ENCODE results near the gene COG2. TPM values are rescaled to one million over a fixed set of nuclear protein-coding genes. Genes with fewer than 3 reads are reported as not detected.

Gene COG2
- total RNA-seq, 1 experiment from 2014 or later: 46.9 TPM

- no peaks in the 10 kb centered on the region for H3K27me3 ChIP-seq (replicated peaks; ENCODE audit: control insufficient read depth, insufficient read depth, low read length)
- no peaks in the 10 kb centered on the region; the same call in 1 of the 2 replicates for H3K4me1 ChIP-seq
- no peaks in the 10 kb centered on the region for H3K9me3 ChIP-seq
- H3K4me3 ChIP-seq (ENCODE audit: low read depth, low read length): no peak overlapping the region
- ChIA-PET POLR2A (no interaction called here), CTCF (no interaction called here)
- no peak overlapping the region for H3K4me3 Mint-ChIP-seq (ENCODE audit: unreplicated experiment)
- peaks cover 6% of the 10 kb centered on the region for H3K4me1 Mint-ChIP-seq (ENCODE audit: low read depth, unreplicated experiment)
- no peaks in the 10 kb centered on the region for H3K36me3 ChIP-seq (ENCODE audit: control insufficient read depth, insufficient read depth, low read length)
- H3K27ac Mint-ChIP-seq (ENCODE audit: unreplicated experiment): no peak overlapping the region
- no peaks in the 10 kb centered on the region for H3K9me3 Mint-ChIP-seq (ENCODE audit: unreplicated experiment)
- intact Hi-C loops (cut with micrococcal nuclease; ENCODE audit: unreplicated experiment): no loop called here
- no peaks in the 10 kb centered on the region for H3K36me3 Mint-ChIP-seq (ENCODE audit: insufficient read depth, unreplicated experiment)
- BruUV-seq (replicated peaks): no TSS peak
- no peak for DNase-seq
- TF ChIP-seq CTCF (IDR thresholded peaks at IDR 0.05; ENCODE audit: insufficient read depth in 1 of 2, low read depth in 1 of 2, low read length in 1 of 2, severe bottlenecking in 1 of 2, unreplicated experiment in 1 of 2): no peak
- no peaks in the 10 kb centered on the region for H3K27me3 Mint-ChIP-seq (ENCODE audit: insufficient read depth, unreplicated experiment)
Observed at GRCh38 chr1:230636575-230637148, 5.6 kb upstream of the COG2 start.

GRCh38 chr1:230639714-230640209, 2.5 kb upstream of the COG2 start:
- Mint-ChIP-seq H3K27ac (ENCODE audit: unreplicated experiment) (no peak overlapping the region), H3K27me3 (ENCODE audit: insufficient read depth, unreplicated experiment) (no peaks in the 10 kb centered on the region), H3K36me3 (ENCODE audit: insufficient read depth, unreplicated experiment) (peaks cover 4% of the 10 kb centered on the region), H3K4me3 (ENCODE audit: unreplicated experiment) (no peak overlapping the region), H3K9me3 (ENCODE audit: unreplicated experiment) (no peaks in the 10 kb centered on the region), H3K4me1 (ENCODE audit: low read depth, unreplicated experiment) (peaks cover 13% of the 10 kb centered on the region)
- Histone ChIP-seq H3K36me3 (ENCODE audit: control insufficient read depth, insufficient read depth, low read length) (no peaks in the 10 kb centered on the region), H3K27me3 (replicated peaks; ENCODE audit: control insufficient read depth, insufficient read depth, low read length) (no peaks in the 10 kb centered on the region), H3K9me3 (no peaks in the 10 kb centered on the region), H3K4me3 (ENCODE audit: low read depth, low read length) (no peak overlapping the region), H3K4me1 (peaks cover 10% of the 10 kb centered on the region)
- peak in 1 of 2 experiments; percentile 33 for DNase-seq
- CTCF ChIA-PET: interaction anchor here (2.7 kb wide), 1 partner anchor 133 kb away, joined by 6 read pairs; no protein-coding TSS in a partner anchor
- no TSS peak for BruUV-seq (replicated peaks)
- POLR2A ChIA-PET: no interaction called here
- intact Hi-C loops (cut with micrococcal nuclease; ENCODE audit: unreplicated experiment): no loop called here
- no peak for TF ChIP-seq CTCF (IDR thresholded peaks at IDR 0.05; ENCODE audit: insufficient read depth in 1 of 2, low read depth in 1 of 2, low read length in 1 of 2, severe bottlenecking in 1 of 2, unreplicated experiment in 1 of 2)

- intact Hi-C loops (cut with micrococcal nuclease; ENCODE audit: unreplicated experiment): no loop called here
- no peaks in the 10 kb centered on the region for H3K27me3 Mint-ChIP-seq (ENCODE audit: insufficient read depth, unreplicated experiment)
- DNase-seq: no peak
- H3K27me3 ChIP-seq (replicated peaks; ENCODE audit: control insufficient read depth, insufficient read depth, low read length): no peaks in the 10 kb centered on the region
- H3K27ac Mint-ChIP-seq (ENCODE audit: unreplicated experiment): no peak overlapping the region
- ChIA-PET CTCF (interaction anchor here (0.7 to 3.0 kb wide), 3 partner anchors 92 to 132 kb away, joined by 3 to 25 read pairs (median 5); no protein-coding TSS in a partner anchor), POLR2A (no interaction called here)
- H3K9me3 ChIP-seq: no peaks in the 10 kb centered on the region
- no peak overlapping the region for H3K4me3 Mint-ChIP-seq (ENCODE audit: unreplicated experiment)
- H3K4me1 ChIP-seq: peaks cover 10% of the 10 kb centered on the region
- H3K36me3 ChIP-seq (ENCODE audit: control insufficient read depth, insufficient read depth, low read length): no peaks in the 10 kb centered on the region
- H3K4me1 Mint-ChIP-seq (ENCODE audit: low read depth, unreplicated experiment): peaks cover 20% of the 10 kb centered on the region
- BruUV-seq (replicated peaks): no TSS peak
- H3K4me3 ChIP-seq (ENCODE audit: low read depth, low read length): no peak overlapping the region
- H3K9me3 Mint-ChIP-seq (ENCODE audit: unreplicated experiment): no peaks in the 10 kb centered on the region
- TF ChIP-seq CTCF (IDR thresholded peaks at IDR 0.05; ENCODE audit: insufficient read depth in 1 of 2, low read depth in 1 of 2, low read length in 1 of 2, severe bottlenecking in 1 of 2, unreplicated experiment in 1 of 2): no peak
- H3K36me3 Mint-ChIP-seq (ENCODE audit: insufficient read depth, unreplicated experiment): peaks cover 4% of the 10 kb centered on the region
Observed at GRCh38 chr1:230641346-230641745, 935 bp upstream of the COG2 start.

Data from Caco-2 (cell line).